ENCODE data around the gene GPR137B. TPM values are rescaled to one million over a fixed set of nuclear protein-coding genes. Genes with fewer than 3 reads are reported as not detected.

Gene GPR137B
- total and polyA plus RNA-seq, 4 donors = 21.6 to 52.1 (median 38.4) TPM

- WGBS (ENCODE audit: insufficient coverage) = no CpG with 5 or more reads among the region's 1 CpG
- no peaks in the 10 kb centered on the region for H3K36me3 ChIP-seq (ENCODE audit: control insufficient read depth, insufficient read depth, low read length)
- no peaks in the 10 kb centered on the region for H3K9me3 ChIP-seq (ENCODE audit: control insufficient read depth, insufficient read depth, low read length)
- no peak for DNase-seq (ENCODE audit: low read depth in 4 of 6, low spot score in 6 of 6)
- no peak overlapping the region for H3K27ac ChIP-seq (ENCODE audit: low read depth, low read length)
- H3K4me3 ChIP-seq (ENCODE audit: low read depth, low read length) = no peak overlapping the region
- no peaks in the 10 kb centered on the region for H3K4me1 ChIP-seq (ENCODE audit: control insufficient read depth, insufficient read depth, low read length)
- no peaks in the 10 kb centered on the region for H3K27me3 ChIP-seq (ENCODE audit: control insufficient read depth, insufficient read depth, low read length)
These were observed 80.3 kb downstream of the GPR137B start for GRCh38 chr1:236222632-236223031.

GRCh38 chr1:236228411-236228810 lies 86.1 kb downstream of the GPR137B start:
- no peaks in the 10 kb centered on the region for H3K4me1 ChIP-seq (ENCODE audit: control insufficient read depth, insufficient read depth, low read length)
- DNase-seq (ENCODE audit: low read depth in 4 of 6, low spot score in 6 of 6) = no peak
- H3K27ac ChIP-seq (ENCODE audit: low read depth, low read length) = no peak overlapping the region
- H3K36me3 ChIP-seq (ENCODE audit: control insufficient read depth, insufficient read depth, low read length) = no peaks in the 10 kb centered on the region
- 100% methylated on average over 1 of the region's 4 CpGs for WGBS (ENCODE audit: insufficient coverage)
- no peak overlapping the region for H3K4me3 ChIP-seq (ENCODE audit: low read depth, low read length)
- no peaks in the 10 kb centered on the region for H3K9me3 ChIP-seq (ENCODE audit: control insufficient read depth, insufficient read depth, low read length)
- H3K27me3 ChIP-seq (ENCODE audit: control insufficient read depth, insufficient read depth, low read length) = no peaks in the 10 kb centered on the region

GRCh38 chr1:236235116-236235515 lies 92.8 kb downstream of the GPR137B start:
- H3K9me3 ChIP-seq (ENCODE audit: control insufficient read depth, insufficient read depth, low read length) = no peaks in the 10 kb centered on the region
- H3K4me1 ChIP-seq (ENCODE audit: control insufficient read depth, insufficient read depth, low read length) = no peaks in the 10 kb centered on the region
- DNase-seq (ENCODE audit: low read depth in 4 of 6, low spot score in 6 of 6) = peak in 1 of 6 donors; percentile 5
- no peak overlapping the region for H3K27ac ChIP-seq (ENCODE audit: low read depth, low read length)
- no peak overlapping the region for H3K4me3 ChIP-seq (ENCODE audit: low read depth, low read length)
- H3K36me3 ChIP-seq (ENCODE audit: control insufficient read depth, insufficient read depth, low read length) = no peaks in the 10 kb centered on the region
- WGBS (ENCODE audit: insufficient coverage) = no CpG with 5 or more reads among the region's 3 CpGs
- no peaks in the 10 kb centered on the region for H3K27me3 ChIP-seq (ENCODE audit: control insufficient read depth, insufficient read depth, low read length)

- H3K9me3 ChIP-seq (ENCODE audit: control insufficient read depth, insufficient read depth, low read length) = no peaks in the 10 kb centered on the region
- 93% methylated on average over 1 of the region's 1 CpG for WGBS (ENCODE audit: insufficient coverage)
- DNase-seq (ENCODE audit: low read depth in 4 of 6, low spot score in 6 of 6) = no peak
- H3K27me3 ChIP-seq (ENCODE audit: control insufficient read depth, insufficient read depth, low read length) = no peaks in the 10 kb centered on the region
- no peaks in the 10 kb centered on the region for H3K36me3 ChIP-seq (ENCODE audit: control insufficient read depth, insufficient read depth, low read length)
- H3K4me3 ChIP-seq (ENCODE audit: low read depth, low read length) = no peak overlapping the region
- H3K27ac ChIP-seq (ENCODE audit: low read depth, low read length) = no peak overlapping the region
- no peaks in the 10 kb centered on the region for H3K4me1 ChIP-seq (ENCODE audit: control insufficient read depth, insufficient read depth, low read length)
These were observed 96.8 kb downstream of the GPR137B start for GRCh38 chr1:236239092-236239585.

GRCh38 chr1:236240675-236241074 lies 98.3 kb downstream of the GPR137B start:
- H3K9me3 ChIP-seq (ENCODE audit: control insufficient read depth, insufficient read depth, low read length) = no peaks in the 10 kb centered on the region
- DNase-seq (ENCODE audit: low read depth in 4 of 6, low spot score in 6 of 6) = no peak
- no CpG with 5 or more reads among the region's 3 CpGs for WGBS (ENCODE audit: insufficient coverage)
- H3K4me3 ChIP-seq (ENCODE audit: low read depth, low read length) = no peak overlapping the region
- H3K27ac ChIP-seq (ENCODE audit: low read depth, low read length) = no peak overlapping the region
- no peaks in the 10 kb centered on the region for H3K27me3 ChIP-seq (ENCODE audit: control insufficient read depth, insufficient read depth, low read length)
- H3K36me3 ChIP-seq (ENCODE audit: control insufficient read depth, insufficient read depth, low read length) = no peaks in the 10 kb centered on the region
- H3K4me1 ChIP-seq (ENCODE audit: control insufficient read depth, insufficient read depth, low read length) = no peaks in the 10 kb centered on the region

- no peaks in the 10 kb centered on the region for H3K27me3 ChIP-seq (ENCODE audit: control insufficient read depth, insufficient read depth, low read length)
- no peak overlapping the region for H3K27ac ChIP-seq (ENCODE audit: low read depth, low read length)
- WGBS (ENCODE audit: insufficient coverage) = no CpG with 5 or more reads among the region's 2 CpGs
- H3K36me3 ChIP-seq (ENCODE audit: control insufficient read depth, insufficient read depth, low read length) = no peaks in the 10 kb centered on the region
- H3K9me3 ChIP-seq (ENCODE audit: control insufficient read depth, insufficient read depth, low read length) = no peaks in the 10 kb centered on the region
- DNase-seq (ENCODE audit: low read depth in 4 of 6, low spot score in 6 of 6) = no peak
- no peak overlapping the region for H3K4me3 ChIP-seq (ENCODE audit: low read depth, low read length)
- H3K4me1 ChIP-seq (ENCODE audit: control insufficient read depth, insufficient read depth, low read length) = no peaks in the 10 kb centered on the region
These were observed 100.2 kb downstream of the GPR137B start for GRCh38 chr1:236242568-236242967.

GRCh38 chr1:236247286-236247685 lies 104.9 kb downstream of the GPR137B start:
- Histone ChIP-seq H3K4me1 (ENCODE audit: control insufficient read depth, insufficient read depth, low read length) (no peaks in the 10 kb centered on the region), H3K9me3 (ENCODE audit: control insufficient read depth, insufficient read depth, low read length) (no peaks in the 10 kb centered on the region), H3K27ac (ENCODE audit: low read depth, low read length) (no peak overlapping the region), H3K27me3 (ENCODE audit: control insufficient read depth, insufficient read depth, low read length) (no peaks in the 10 kb centered on the region), H3K36me3 (ENCODE audit: control insufficient read depth, insufficient read depth, low read length) (no peaks in the 10 kb centered on the region), H3K4me3 (ENCODE audit: low read depth, low read length) (no peak overlapping the region)
- 98% methylated on average over 3 of the region's 3 CpGs for WGBS (ENCODE audit: insufficient coverage)
- DNase-seq (ENCODE audit: low read depth in 4 of 6, low spot score in 6 of 6) = no peak

- DNase-seq (ENCODE audit: low read depth in 4 of 6, low spot score in 6 of 6) = no peak
- WGBS (ENCODE audit: insufficient coverage) = no CpG with 5 or more reads among the region's 1 CpG
- H3K4me1 ChIP-seq (ENCODE audit: control insufficient read depth, insufficient read depth, low read length) = no peaks in the 10 kb centered on the region
- no peak overlapping the region for H3K27ac ChIP-seq (ENCODE audit: low read depth, low read length)
- no peaks in the 10 kb centered on the region for H3K27me3 ChIP-seq (ENCODE audit: control insufficient read depth, insufficient read depth, low read length)
- no peaks in the 10 kb centered on the region for H3K9me3 ChIP-seq (ENCODE audit: control insufficient read depth, insufficient read depth, low read length)
- H3K36me3 ChIP-seq (ENCODE audit: control insufficient read depth, insufficient read depth, low read length) = no peaks in the 10 kb centered on the region
- no peak overlapping the region for H3K4me3 ChIP-seq (ENCODE audit: low read depth, low read length)
These were observed 109.2 kb downstream of the GPR137B start for GRCh38 chr1:236251587-236251986.

- peaks cover 8% of the 10 kb centered on the region for H3K9me3 ChIP-seq (ENCODE audit: control insufficient read depth, insufficient read depth, low read length)
- no peaks in the 10 kb centered on the region for H3K36me3 ChIP-seq (ENCODE audit: control insufficient read depth, insufficient read depth, low read length)
- WGBS (ENCODE audit: insufficient coverage) = no CpG with 5 or more reads among the region's 1 CpG
- H3K27me3 ChIP-seq (ENCODE audit: control insufficient read depth, insufficient read depth, low read length) = no peaks in the 10 kb centered on the region
- no peak overlapping the region for H3K4me3 ChIP-seq (ENCODE audit: low read depth, low read length)
- no peaks in the 10 kb centered on the region for H3K4me1 ChIP-seq (ENCODE audit: control insufficient read depth, insufficient read depth, low read length)
- H3K27ac ChIP-seq (ENCODE audit: low read depth, low read length) = no peak overlapping the region
- DNase-seq (ENCODE audit: low read depth in 4 of 6, low spot score in 6 of 6) = no peak
These were observed 110.8 kb downstream of the GPR137B start for GRCh38 chr1:236253119-236253518.

- 49% methylated on average over 2 of the region's 4 CpGs for WGBS (ENCODE audit: insufficient coverage)
- no peaks in the 10 kb centered on the region for H3K4me1 ChIP-seq (ENCODE audit: control insufficient read depth, insufficient read depth, low read length)
- peaks cover 8% of the 10 kb centered on the region for H3K9me3 ChIP-seq (ENCODE audit: control insufficient read depth, insufficient read depth, low read length)
- H3K27me3 ChIP-seq (ENCODE audit: control insufficient read depth, insufficient read depth, low read length) = no peaks in the 10 kb centered on the region
- no peak overlapping the region for H3K4me3 ChIP-seq (ENCODE audit: low read depth, low read length)
- DNase-seq (ENCODE audit: low read depth in 4 of 6, low spot score in 6 of 6) = no peak
- no peak overlapping the region for H3K27ac ChIP-seq (ENCODE audit: low read depth, low read length)
- H3K36me3 ChIP-seq (ENCODE audit: control insufficient read depth, insufficient read depth, low read length) = no peaks in the 10 kb centered on the region
These were observed 111.7 kb downstream of the GPR137B start for GRCh38 chr1:236253918-236254637.

Data from spinal cord (tissue), 10 donors.